ENCODE results near the gene PIGS. TPM values are rescaled to one million over a fixed set of nuclear protein-coding genes. Genes with fewer than 3 reads are reported as not detected.

The PIGS gene
- total and polyA plus RNA-seq, 2 of the 13 experiments (the other 11 are each of a cell fraction or from before 2014, with no cell fraction given) = 31.7 to 42.6 TPM

DNA sequence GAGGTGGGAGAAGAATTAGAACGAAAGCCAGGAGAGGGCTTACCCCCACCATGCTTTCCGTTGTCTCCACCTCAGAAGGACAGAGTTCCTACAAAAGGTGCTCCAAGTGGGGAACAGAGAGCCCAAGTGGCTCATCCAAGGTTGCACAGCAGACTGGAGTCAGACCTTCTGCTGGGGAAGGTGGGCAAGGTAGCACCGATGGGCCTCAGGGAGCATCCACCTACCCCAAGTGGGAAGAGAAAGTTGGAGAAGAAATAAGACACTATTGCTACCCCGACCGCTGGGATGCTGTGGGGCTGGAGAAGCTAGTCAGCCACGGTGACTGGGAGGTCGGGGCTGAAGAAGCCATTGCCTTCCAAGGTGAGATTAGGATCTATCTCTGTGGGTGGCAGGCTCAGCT is 40.4 kb downstream of the PIGS start:
- DNase-seq (ENCODE audit: low spot score) (no peak), FAIRE-seq (no peak), ATAC-seq (no peak)
- Histone ChIP-seq H3K27me3 (ENCODE audit: control insufficient read depth in 1 of 2, insufficient read depth in 2 of 2, low read length in 2 of 2) (peaks cover 9 to 35% of the 10 kb centered on the region in 2 experiments; a peak in 4 of 5 replicates), H4K20me1 (ENCODE audit: insufficient read depth, low read length) (no peaks in the 10 kb centered on the region), H3K4me2 (ENCODE audit: low read depth, low read length) (no peak overlapping the region), H3K4me3 (replicated peaks in 1 of 3; ENCODE audit: insufficient read depth in 1 of 3, low read depth in 2 of 3, low read length in 3 of 3) (no peak overlapping the region), H3K9ac (ENCODE audit: insufficient read depth, low read depth, low read length) (no peak overlapping the region), H3K36me3 (replicated peaks in 1 of 2; ENCODE audit: control insufficient read depth in 1 of 2, insufficient read depth in 2 of 2, low read length in 2 of 2) (no peaks in the 10 kb centered on the region), H3K27ac (ENCODE audit: extremely low read length, insufficient read depth, low read length) (no peak overlapping the region), H3K4me1 (ENCODE audit: insufficient read depth, low read length) (peaks cover 16% of the 10 kb centered on the region), H2AFZ (ENCODE audit: low read length) (no peak overlapping the region), H3K9me3 (ENCODE audit: low read length) (no peaks in the 10 kb centered on the region), H3K79me2 (ENCODE audit: insufficient read depth, low read length) (no peaks in the 10 kb centered on the region)
- intact Hi-C loops (cut with micrococcal nuclease; ENCODE audit: unreplicated experiment) = no loop called here
- ChIA-PET CTCF (ENCODE audit: low intra/inter-chr PET ratio, low total read pairs) (no interaction called here), POLR2A (no interaction called here)
- 21% methylated on average over 7 of the region's 7 CpGs for WGBS (ENCODE audit: low lambda C conversion rate)
- BruUV-seq (replicated peaks) = no TSS peak
- TF ChIP-seq ZNF768 (CRISPR knock-in tag; IDR thresholded peaks at IDR 0.05) (peak; percentile 92), SNAI1 (CRISPR knock-in tag; IDR thresholded peaks at IDR 0.05; ENCODE audit: borderline replicate concordance) (no peak)
- in situ Hi-C loops (cut with HindIII; ENCODE audit: extremely low pct_ligation_motif_present, low pct_unique_long_range_greater_than_20kb) = loop anchor here (5.0 kb wide), 1 partner anchor 34 kb away; no protein-coding TSS in a partner anchor

DNA sequence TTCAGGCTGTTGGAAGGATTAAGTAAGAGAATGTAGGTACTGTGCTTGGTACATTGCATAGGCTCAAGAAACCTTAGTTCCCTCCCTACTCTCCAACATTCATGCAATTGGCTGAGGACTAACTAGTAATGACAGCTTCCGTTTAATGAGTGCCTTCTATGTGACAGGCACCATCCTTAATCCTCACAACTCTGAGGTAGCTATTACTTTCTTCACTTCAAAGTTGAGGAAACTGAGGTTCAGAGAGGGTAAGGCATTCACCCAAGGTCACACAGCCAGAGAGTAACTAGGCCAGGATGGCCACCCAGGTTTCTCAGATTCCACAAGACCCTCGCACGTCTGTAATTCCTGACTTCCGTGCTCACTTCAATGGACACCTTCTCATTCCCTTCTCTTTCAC is 41.1 kb downstream of the PIGS start:
- Histone ChIP-seq H3K4me3 (replicated peaks in 1 of 3; ENCODE audit: insufficient read depth in 1 of 3, low read depth in 2 of 3, low read length in 3 of 3) (no peak overlapping the region), H3K27ac (ENCODE audit: extremely low read length, insufficient read depth, low read length) (no peak overlapping the region), H3K79me2 (ENCODE audit: insufficient read depth, low read length) (no peaks in the 10 kb centered on the region), H3K36me3 (replicated peaks in 1 of 2; ENCODE audit: control insufficient read depth in 1 of 2, insufficient read depth in 2 of 2, low read length in 2 of 2) (no peaks in the 10 kb centered on the region), H3K4me2 (ENCODE audit: low read depth, low read length) (no peak overlapping the region), H4K20me1 (ENCODE audit: insufficient read depth, low read length) (no peaks in the 10 kb centered on the region), H3K9me3 (ENCODE audit: low read length) (no peaks in the 10 kb centered on the region), H3K27me3 (ENCODE audit: control insufficient read depth in 1 of 2, insufficient read depth in 2 of 2, low read length in 2 of 2) (peaks cover 9 to 38% of the 10 kb centered on the region in 2 experiments; a peak in 4 of 5 replicates), H3K4me1 (ENCODE audit: insufficient read depth, low read length) (peaks cover 23% of the 10 kb centered on the region), H3K9ac (ENCODE audit: insufficient read depth, low read depth, low read length) (no peak overlapping the region), H2AFZ (ENCODE audit: low read length) (no peak overlapping the region)
- no TSS peak for BruUV-seq (replicated peaks)
- intact Hi-C loops (cut with micrococcal nuclease; ENCODE audit: unreplicated experiment) = no loop called here
- ChIA-PET POLR2A (no interaction called here), CTCF (ENCODE audit: low intra/inter-chr PET ratio, low total read pairs) (no interaction called here)
- in situ Hi-C loops (cut with HindIII; ENCODE audit: extremely low pct_ligation_motif_present, low pct_unique_long_range_greater_than_20kb) = loop anchor here (5.0 kb wide), 1 partner anchor 33 kb away; no protein-coding TSS in a partner anchor
- FAIRE-seq = no peak
- 31% methylated on average over 4 of the region's 4 CpGs for WGBS (ENCODE audit: low lambda C conversion rate)
- no peak for ATAC-seq
- no peak for DNase-seq (ENCODE audit: low spot score)
- TF ChIP-seq CREM (IDR thresholded peaks at IDR 0.05) = no peak
- TF ChIP-seq CREM (CRISPR knock-in tag; IDR thresholded peaks at IDR 0.05) = no peak
- peak; percentile 29; the same call in 1 of the 2 replicates for TF ChIP-seq ZNF768 (CRISPR knock-in tag; IDR thresholded peaks at IDR 0.05)
- TF ChIP-seq ARID2 (CRISPR knock-in tag; IDR thresholded peaks at IDR 0.05; ENCODE audit: borderline replicate concordance) = no peak
